A673 (cell line): Measurements from ENCODE around the gene FAM210B. TPM values are rescaled to one million over a fixed set of nuclear protein-coding genes. Genes with fewer than 3 reads are reported as not detected.

Source experiments
- BruUV-seq: library from RNA; stranded (reverse); fragments of 400-500 nt; replicated peaks from 2 replicates; lab custom pipeline; 2021; lab: Mats Ljungman, UMichigan
- CTCF ChIA-PET: fragments of 300-600 bp; sonication (Branson Sonifier 250); formaldehyde crosslinking; loops from one replicate; lab custom pipeline; 2022; ENCODE audit warnings: antibody characterized with exemption; lab: Charles Lee
- POLR2A ChIA-PET: fragments of 300-600 bp; sonication (Branson Sonifier 250); formaldehyde crosslinking; loops from one replicate; lab custom pipeline; 2022; ENCODE audit warnings: antibody characterized with exemption; ENCODE audit not compliant: low non-redundant PET; lab: Charles Lee
- DNase-seq: peaks from one replicate; pipeline ENCODE4 v3.0.0-alpha.2; 2015; ENCODE audit warnings: low spot score
- H3K27ac ChIP-seq: fragments of 200-600 bp; sonication (generic); 2 replicates; pipeline ENCODE4 v1.5.1; 2016; ENCODE audit warnings: mixed run types, low read depth, mild to moderate bottlenecking, mixed read lengths, antibody characterized with exemption, low read length; ENCODE audit not compliant: poor library complexity, severe bottlenecking
- H3K27me3 ChIP-seq: fragments of 200-600 bp; sonication (generic); replicated peaks from 2 replicates; pipeline ENCODE4 v1.6.1; 2017; ENCODE audit warnings: mixed run types, low read depth, mild to moderate bottlenecking, mixed read lengths, antibody characterized with exemption, low read length; ENCODE audit not compliant: insufficient read depth, poor library complexity
- H3K36me3 ChIP-seq: fragments of 200-600 bp; sonication (generic); 2 replicates; pipeline ENCODE4 v1.6.1; 2016; ENCODE audit warnings: mixed run types, mild to moderate bottlenecking, mixed read lengths, antibody characterized with exemption, low read length; ENCODE audit not compliant: insufficient read depth, poor library complexity, severe bottlenecking
- H3K4me1 ChIP-seq: fragments of 200-600 bp; sonication (generic); 2 replicates; pipeline ENCODE4 v1.6.1; 2017; ENCODE audit warnings: mixed run types, mild to moderate bottlenecking, mixed read lengths, antibody characterized with exemption, low read length; ENCODE audit not compliant: insufficient read depth, poor library complexity, severe bottlenecking
- H3K4me3 ChIP-seq: fragments of 200-600 bp; sonication (generic); 2 replicates; pipeline ENCODE4 v1.5.1; 2016; ENCODE audit warnings: low read depth, mixed run types, mild to moderate bottlenecking, mixed read lengths, low read length; ENCODE audit not compliant: poor library complexity, severe bottlenecking
- H3K9me3 ChIP-seq: fragments of 200-600 bp; sonication (generic); 2 replicates; pipeline ENCODE4 v1.6.1; 2016; ENCODE audit warnings: mixed run types, low read depth, mild to moderate bottlenecking, mixed read lengths, antibody characterized with exemption, low read length; ENCODE audit not compliant: poor library complexity, severe bottlenecking
- CTCF ChIP-seq: fragments of 300-800, 200-600 bp; sonication (generic); conservative IDR thresholded peaks from 2 replicates; pipeline ENCODE4 v1.5.1; 2017; ENCODE audit warnings: low read depth, mild to moderate bottlenecking, antibody characterized with exemption, low read length, moderate library complexity, mixed read lengths
- EZH2 ChIP-seq: fragments of 200-600 bp; sonication (generic); IDR thresholded peaks from 2 replicates; pipeline ENCODE4 v1.6.1; 2017; ENCODE audit warnings: borderline replicate concordance, low read depth, mild to moderate bottlenecking, mixed read lengths, antibody characterized with exemption, low read length; ENCODE audit not compliant: poor library complexity, severe bottlenecking
- intact Hi-C: fragments of 100-400 bp; cut with micrococcal nuclease; formaldehyde crosslinking; loops from one replicate; pipeline ENCODE4 v1.10.0; 2022; ENCODE audit not compliant: unreplicated experiment
- total RNA-seq: library from RNA; stranded (reverse); gene quantifications from 2 replicates; pipeline ENCODE4 v1.2.3, GENCODE V29; 2021

The FAM210B gene
- total RNA-seq, 1 experiment from 2014 or later = 5.5 TPM

GRCh38 chr20:56417402-56417801 is 58.6 kb downstream of the FAM210B start:
- CTCF ChIA-PET = no interaction called here
- Histone ChIP-seq H3K9me3 (no peaks in the 10 kb centered on the region), H3K27ac (no peak overlapping the region), H3K36me3 (no peaks in the 10 kb centered on the region), H3K4me1 (peaks cover 3% of the 10 kb centered on the region), H3K4me3 (no peak overlapping the region), H3K27me3 (no peaks in the 10 kb centered on the region)
- POLR2A ChIA-PET = interaction anchor here (0.6 kb wide), 1 partner anchor 89 kb away, joined by 4 read pairs; no protein-coding TSS in a partner anchor
- BruUV-seq = no TSS peak
- intact Hi-C loops = no loop called here
- TF ChIP-seq EZH2 = no peak
- TF ChIP-seq CTCF = no peak
- no peak for DNase-seq

GRCh38 chr20:56417911-56418310 is 59.1 kb downstream of the FAM210B start:
- BruUV-seq = no TSS peak
- Histone ChIP-seq H3K4me3 (no peak overlapping the region), H3K4me1 (peaks cover 8% of the 10 kb centered on the region), H3K9me3 (no peaks in the 10 kb centered on the region), H3K36me3 (no peaks in the 10 kb centered on the region), H3K27ac (no peak overlapping the region), H3K27me3 (no peaks in the 10 kb centered on the region)
- intact Hi-C loops = no loop called here
- TF ChIP-seq CTCF = no peak
- no peak for TF ChIP-seq EZH2
- CTCF ChIA-PET = no interaction called here
- POLR2A ChIA-PET = no interaction called here
- DNase-seq = no peak

Other genes starting within 250 kb of the FAM210B start
- gene MC3R, start 110.2 kb upstream of the FAM210B start, total RNA-seq = not detected in 2 replicates
- gene AURKA, start 33.2 kb downstream of the FAM210B start, total RNA-seq = 105 and 112 TPM in 2 replicates
- 52.5 and 58.2 TPM in 2 replicates for gene CSTF1, start 33.7 kb downstream of the FAM210B start, total RNA-seq
- gene CASS4, start 53.3 kb downstream of the FAM210B start, total RNA-seq = 0.11 and 0.28 TPM in 2 replicates
- gene RTF2, start 109.7 kb downstream of the FAM210B start, total RNA-seq = 86.7 and 99.1 TPM in 2 replicates
- 0.32 and 0.46 TPM in 2 replicates for gene FAM209A, start 165.8 kb downstream of the FAM210B start, total RNA-seq
- 0.45 and 0.81 TPM in 2 replicates for gene FAM209B, start 174.3 kb downstream of the FAM210B start, total RNA-seq